ENCODE data around the gene PPCS. TPM values are rescaled to one million over a fixed set of nuclear protein-coding genes. Genes with fewer than 3 reads are reported as not detected.

Gene PPCS
- total and polyA plus RNA-seq, 7 donors: 32.1 to 257 (median 79.4) TPM

GRCh38 chr1:42477775-42478174 is 21.4 kb downstream of the PPCS start:
- Histone ChIP-seq H3K4me1 (no peaks in the 10 kb centered on the region), H3K36me3 (peaks cover 0 to 11% (median 0%) of the 10 kb centered on the region in 4 donors), H3K27me3 (no peaks in the 10 kb centered on the region), H3K4me3 (no peak overlapping the region), H3K27ac (no peak overlapping the region), H3K9me3 (no peaks in the 10 kb centered on the region)
- no peak for TF ChIP-seq POLR2A (IDR thresholded peaks at IDR 0.05)
- TF ChIP-seq CTCF (IDR thresholded peaks at IDR 0.05): no peak
- no peak for TF ChIP-seq EP300 (IDR thresholded peaks at IDR 0.05)
- no peak for TF ChIP-seq POLR2AphosphoS5 (IDR thresholded peaks at IDR 0.05)
- no peak for DNase-seq
- WGBS, 2 donors: 91 to 97% methylated on average over 3 of the region's 3 CpGs
- intact Hi-C loops (cut with DNase I): no loop called here

DNA sequence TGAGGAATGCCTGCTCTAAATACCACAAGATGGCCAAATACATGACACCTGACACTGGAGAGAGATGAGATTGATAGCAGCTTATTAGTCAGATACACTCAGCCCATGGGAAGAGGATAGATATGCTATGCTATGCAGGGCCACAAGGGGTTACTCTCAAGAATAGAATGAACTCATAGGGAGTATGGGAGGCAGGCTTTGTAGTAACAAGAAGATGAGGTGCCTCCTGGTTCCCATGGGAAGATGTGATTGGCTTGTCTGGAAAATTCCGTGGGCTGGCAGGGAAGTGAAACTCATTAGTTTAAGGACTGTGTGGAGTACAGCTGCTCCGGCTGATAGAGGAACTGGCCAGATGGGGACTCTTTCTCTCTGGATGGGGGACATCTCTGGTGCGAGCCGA is 23.3 kb downstream of the PPCS start:
- 70 to 83% methylated on average over 4 of the region's 4 CpGs for WGBS, 2 donors
- no peaks in the 10 kb centered on the region for H3K4me1 ChIP-seq

GRCh38 chr1:42480921-42481320 is 24.6 kb downstream of the PPCS start:
- DNase-seq: no peak
- no peak overlapping the region for H3K4me3 ChIP-seq
- peaks cover 0 to 11% (median 0%) of the 10 kb centered on the region in 4 donors for H3K36me3 ChIP-seq
- WGBS, 2 donors: 97 to 100% methylated on average over 1 of the region's 1 CpG
- H3K4me1 ChIP-seq: no peaks in the 10 kb centered on the region
- no peak overlapping the region for H3K27ac ChIP-seq
- intact Hi-C loops (cut with DNase I): no loop called here
- no peaks in the 10 kb centered on the region for H3K9me3 ChIP-seq
- no peaks in the 10 kb centered on the region for H3K27me3 ChIP-seq
- TF ChIP-seq POLR2AphosphoS5 (IDR thresholded peaks at IDR 0.05): no peak
- TF ChIP-seq POLR2A (IDR thresholded peaks at IDR 0.05): no peak
- no peak for TF ChIP-seq CTCF (IDR thresholded peaks at IDR 0.05)
- no peak for TF ChIP-seq EP300 (IDR thresholded peaks at IDR 0.05)

More for the DNA sequence above, 23.3 kb downstream of the PPCS start:
- H3K9me3 ChIP-seq: no peaks in the 10 kb centered on the region
- H3K4me3 ChIP-seq: no peak overlapping the region
- intact Hi-C loops (cut with DNase I): no loop called here
- DNase-seq: no peak
- TF ChIP-seq CTCF (IDR thresholded peaks at IDR 0.05): no peak
- no peak for TF ChIP-seq POLR2AphosphoS5 (IDR thresholded peaks at IDR 0.05)
- no peak for TF ChIP-seq POLR2A (IDR thresholded peaks at IDR 0.05)
- TF ChIP-seq EP300 (IDR thresholded peaks at IDR 0.05): no peak
- peaks cover 0 to 11% (median 0%) of the 10 kb centered on the region in 4 donors for H3K36me3 ChIP-seq
- H3K27me3 ChIP-seq: no peaks in the 10 kb centered on the region
- H3K27ac ChIP-seq: no peak overlapping the region

DNA sequence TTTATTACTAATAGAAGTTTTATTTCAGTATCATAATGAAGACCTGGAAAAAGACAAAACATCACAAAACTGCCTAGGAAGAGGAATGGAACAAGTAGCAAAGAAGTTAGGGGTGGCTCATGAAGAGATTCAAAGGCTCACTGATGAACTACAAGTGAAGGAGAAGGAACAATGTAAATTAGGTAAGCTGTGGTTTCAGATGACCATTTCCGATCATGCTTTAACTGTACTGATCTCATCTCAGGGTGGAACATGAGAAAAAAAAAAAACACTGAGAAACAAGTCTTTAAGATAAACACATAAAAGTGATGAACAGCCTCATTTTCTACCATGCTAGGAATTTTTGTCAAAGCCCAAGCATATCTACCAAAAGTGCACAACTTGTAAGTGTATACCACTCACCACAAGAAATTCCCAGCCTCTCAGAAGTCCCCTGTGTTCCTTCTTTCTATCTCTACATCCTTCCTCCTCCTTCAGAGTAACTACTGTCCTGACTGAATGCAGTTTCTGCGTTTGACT is 26.4 kb downstream of the PPCS start:
- no peak for DNase-seq
- Histone ChIP-seq H3K9me3 (no peaks in the 10 kb centered on the region), H3K27ac (no peak overlapping the region), H3K36me3 (peaks cover 0 to 11% (median 0%) of the 10 kb centered on the region in 4 donors), H3K4me3 (no peak overlapping the region), H3K4me1 (no peaks in the 10 kb centered on the region), H3K27me3 (no peaks in the 10 kb centered on the region)
- intact Hi-C loops (cut with DNase I): no loop called here
- WGBS, 2 donors: 84 to 87% methylated on average over 2 of the region's 2 CpGs
- TF ChIP-seq CTCF (IDR thresholded peaks at IDR 0.05) (no peak), EP300 (IDR thresholded peaks at IDR 0.05) (no peak), POLR2AphosphoS5 (IDR thresholded peaks at IDR 0.05) (no peak), POLR2A (IDR thresholded peaks at IDR 0.05) (no peak)

- DNase-seq: no peak
- intact Hi-C loops (cut with DNase I): no loop called here
- WGBS, 2 donors: 87 to 88% methylated on average over 2 of the region's 2 CpGs
- TF ChIP-seq EP300 (IDR thresholded peaks at IDR 0.05) (no peak), CTCF (IDR thresholded peaks at IDR 0.05) (no peak), POLR2AphosphoS5 (IDR thresholded peaks at IDR 0.05) (no peak), POLR2A (IDR thresholded peaks at IDR 0.05) (no peak)
- Histone ChIP-seq H3K27me3 (no peaks in the 10 kb centered on the region), H3K27ac (no peak overlapping the region), H3K9me3 (no peaks in the 10 kb centered on the region), H3K4me1 (no peaks in the 10 kb centered on the region), H3K4me3 (no peak overlapping the region), H3K36me3 (peaks cover 0 to 11% (median 0%) of the 10 kb centered on the region in 4 donors)
Measured at GRCh38 chr1:42484382-42484781, 28.0 kb downstream of the PPCS start.

All from sigmoid colon (tissue), 7 donors.